Astrocyte of the hippocampus (primary cell): ENCODE measurements around the gene SEMA4G.

ENCODE experiments used
- DNase-seq: peaks from one replicate; pipeline ENCODE4 v3.0.0; 2011; ENCODE audit warnings: low read depth, low spot score

The SEMA4G gene

DNA sequence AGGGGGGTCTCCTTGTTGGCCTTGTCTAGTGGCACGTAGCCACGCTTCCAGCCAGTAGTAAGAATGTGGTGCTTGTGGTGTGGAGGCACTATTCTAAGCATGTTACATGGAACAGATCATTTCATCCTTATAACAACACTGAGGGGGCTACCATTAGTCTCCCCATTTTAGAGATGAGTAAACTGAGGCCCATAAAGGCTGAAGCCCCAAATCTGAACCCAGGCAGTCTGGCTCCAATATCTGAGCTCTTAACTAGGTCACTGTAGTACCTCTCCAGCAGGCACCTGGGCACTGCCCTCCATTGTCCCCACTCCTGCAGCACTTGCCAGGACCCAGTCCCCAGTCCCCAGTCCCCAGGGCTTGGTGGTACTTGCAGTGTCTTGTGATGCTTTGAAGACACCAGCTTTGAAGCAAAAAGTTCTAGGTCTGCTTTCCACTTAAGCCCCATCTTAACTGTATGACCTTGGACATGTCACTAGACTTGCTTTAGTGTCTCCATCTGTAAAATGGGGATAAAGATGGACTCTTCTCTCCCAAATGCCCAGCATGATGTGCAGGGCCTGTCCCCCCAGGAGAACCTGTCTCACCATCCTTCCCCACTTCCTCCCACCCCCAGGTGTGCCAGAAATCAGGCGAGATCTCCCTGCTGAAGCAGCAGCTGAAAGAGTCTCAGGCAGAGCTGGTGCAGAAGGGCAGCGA lies 36.7 kb downstream of the SEMA4G start:
- no peak for DNase-seq

DNA sequence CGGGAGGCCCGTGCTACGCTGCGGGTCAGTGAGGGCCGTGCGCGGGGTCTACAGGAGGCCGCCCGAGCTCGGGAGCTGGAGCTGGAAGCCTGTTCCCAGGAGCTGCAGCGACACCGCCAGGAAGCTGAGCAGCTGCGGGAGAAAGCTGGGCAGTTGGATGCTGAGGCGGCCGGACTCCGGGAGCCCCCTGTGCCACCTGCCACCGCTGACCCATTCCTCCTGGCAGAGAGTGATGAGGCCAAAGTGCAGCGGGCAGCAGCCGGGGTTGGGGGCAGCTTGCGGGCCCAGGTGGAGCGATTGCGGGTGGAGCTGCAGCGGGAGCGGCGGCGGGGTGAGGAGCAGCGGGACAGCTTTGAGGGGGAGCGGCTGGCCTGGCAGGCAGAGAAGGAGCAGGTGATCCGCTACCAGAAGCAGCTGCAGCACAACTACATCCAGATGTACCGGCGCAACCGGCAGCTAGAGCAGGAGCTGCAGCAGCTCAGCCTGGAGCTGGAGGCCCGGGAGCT lies 37.3 kb downstream of the SEMA4G start:
- no peak for DNase-seq

DNA sequence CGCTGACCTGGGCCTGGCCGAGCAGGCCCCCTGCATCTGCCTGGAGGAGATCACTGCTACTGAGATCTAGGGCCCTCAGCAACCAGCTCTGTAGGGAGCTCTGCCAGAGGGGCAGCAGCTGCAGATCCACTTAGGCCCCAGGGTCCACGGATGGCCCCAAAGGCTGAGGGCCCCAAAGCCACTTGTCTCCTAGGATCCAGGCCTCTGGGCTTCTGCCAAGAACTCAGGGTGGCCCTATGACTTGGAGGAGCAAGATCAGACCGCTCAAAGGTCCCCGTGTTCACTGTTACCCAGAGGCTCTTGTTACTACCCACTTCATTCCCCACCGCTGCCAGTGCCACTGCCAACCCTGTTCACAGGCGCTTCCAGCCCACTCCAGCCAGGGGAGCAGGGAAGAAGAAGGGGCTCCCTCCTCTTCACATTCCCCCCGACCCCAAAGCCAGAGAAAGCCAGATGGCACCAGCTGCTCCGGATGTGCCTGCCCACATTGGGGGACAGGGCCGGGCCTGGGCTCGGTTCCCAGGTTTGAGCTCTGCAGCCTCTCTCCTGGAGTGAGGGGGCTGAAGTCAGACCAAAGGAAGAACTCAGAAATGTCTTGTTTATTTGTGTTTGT lies 37.9 kb downstream of the SEMA4G start:
- no peak for DNase-seq

DNA sequence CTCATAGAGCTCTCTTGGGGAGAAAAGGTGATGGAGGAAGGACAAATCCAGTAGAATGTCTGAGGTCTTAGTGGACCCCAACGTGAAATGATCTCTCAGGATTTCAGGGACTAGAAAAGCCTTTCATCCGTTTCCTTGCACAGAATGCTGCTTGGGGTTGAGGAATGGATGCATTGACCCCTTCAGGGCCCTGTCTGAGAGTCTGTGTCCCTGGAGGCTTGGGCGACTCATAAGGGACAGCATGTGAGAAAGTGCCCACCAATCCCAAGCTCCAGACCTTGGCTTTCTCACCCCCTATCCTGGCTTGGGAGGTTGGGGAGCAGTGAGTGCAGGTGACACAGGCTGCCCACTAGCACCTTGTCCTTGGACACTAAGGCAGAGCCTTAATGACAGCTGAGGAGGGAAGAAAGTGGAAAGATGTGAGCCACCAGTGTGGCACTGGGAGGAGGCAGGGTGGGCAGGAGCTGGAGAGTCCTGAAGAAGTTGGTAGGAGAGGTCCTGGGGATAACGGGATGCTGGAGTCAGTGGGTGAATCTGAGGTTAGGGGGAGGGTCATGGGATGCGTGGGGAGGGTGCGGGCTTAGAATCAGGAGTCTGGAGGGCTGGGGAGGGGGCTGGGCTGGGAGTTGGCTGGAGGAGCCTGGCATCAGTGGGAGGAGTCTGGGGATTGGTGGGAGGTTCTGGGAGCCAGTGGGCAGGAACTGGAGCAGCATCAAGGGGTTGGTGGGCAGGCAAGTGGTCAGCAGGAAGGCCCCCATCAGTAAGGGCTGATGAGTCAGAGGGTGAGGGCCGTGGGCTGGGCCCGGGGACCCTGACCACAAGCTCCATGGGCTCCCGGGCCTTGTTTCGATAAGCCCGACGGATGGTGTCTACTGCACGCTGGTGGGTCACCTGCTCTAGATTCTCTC lies 38.9 kb downstream of the SEMA4G start:
- DNase-seq: no peak

DNA sequence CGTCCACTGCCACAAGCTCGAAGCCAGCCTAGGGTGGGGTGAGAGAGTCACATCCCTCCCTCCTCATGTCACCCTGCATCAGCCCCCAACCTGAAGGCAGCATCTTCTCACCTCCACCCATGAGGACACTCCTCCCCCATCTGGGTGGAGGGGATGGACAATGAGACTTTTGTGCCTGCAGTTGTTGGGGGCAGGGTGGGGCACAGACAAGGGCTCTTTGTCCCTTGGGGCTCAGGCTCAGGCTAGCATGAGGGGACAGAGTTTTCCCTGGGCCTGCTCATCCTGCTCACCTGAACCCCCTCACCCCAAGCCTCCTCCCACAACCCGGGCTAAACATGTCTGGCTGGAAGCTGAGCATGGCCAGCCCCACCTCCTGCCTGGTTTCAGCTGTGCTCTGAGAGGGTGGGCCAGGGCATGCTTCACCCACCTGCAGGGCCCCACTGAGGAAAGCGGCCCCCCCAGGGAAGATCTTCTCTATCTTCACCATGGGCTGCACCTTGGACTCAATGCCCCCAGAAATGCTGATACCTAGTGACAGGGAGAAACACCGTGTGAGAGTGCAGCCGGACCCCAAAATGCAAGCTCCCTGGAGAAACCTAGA lies 39.6 kb downstream of the SEMA4G start:
- no peak for DNase-seq

DNA sequence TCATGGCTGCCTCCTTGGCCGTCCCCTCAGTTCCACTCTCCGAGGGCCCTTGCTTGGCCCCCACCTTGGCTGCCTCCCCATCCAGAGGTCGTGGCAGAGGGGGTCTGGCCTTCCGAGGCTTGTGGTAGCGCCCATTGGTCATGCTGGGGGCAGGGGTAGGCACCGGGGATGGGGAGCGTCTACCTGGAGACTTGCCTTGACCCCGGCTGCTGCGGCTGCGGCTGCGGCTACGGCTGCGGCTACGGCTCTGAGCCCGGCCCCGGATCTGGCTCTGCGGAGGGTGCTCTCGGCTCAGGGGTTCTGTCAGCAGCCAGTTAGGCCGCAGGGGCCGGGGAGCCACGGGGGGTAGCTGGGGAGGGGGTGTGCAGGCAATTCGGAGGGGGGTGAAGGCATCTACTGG lies 41.0 kb downstream of the SEMA4G start:
- no peak for DNase-seq

DNA sequence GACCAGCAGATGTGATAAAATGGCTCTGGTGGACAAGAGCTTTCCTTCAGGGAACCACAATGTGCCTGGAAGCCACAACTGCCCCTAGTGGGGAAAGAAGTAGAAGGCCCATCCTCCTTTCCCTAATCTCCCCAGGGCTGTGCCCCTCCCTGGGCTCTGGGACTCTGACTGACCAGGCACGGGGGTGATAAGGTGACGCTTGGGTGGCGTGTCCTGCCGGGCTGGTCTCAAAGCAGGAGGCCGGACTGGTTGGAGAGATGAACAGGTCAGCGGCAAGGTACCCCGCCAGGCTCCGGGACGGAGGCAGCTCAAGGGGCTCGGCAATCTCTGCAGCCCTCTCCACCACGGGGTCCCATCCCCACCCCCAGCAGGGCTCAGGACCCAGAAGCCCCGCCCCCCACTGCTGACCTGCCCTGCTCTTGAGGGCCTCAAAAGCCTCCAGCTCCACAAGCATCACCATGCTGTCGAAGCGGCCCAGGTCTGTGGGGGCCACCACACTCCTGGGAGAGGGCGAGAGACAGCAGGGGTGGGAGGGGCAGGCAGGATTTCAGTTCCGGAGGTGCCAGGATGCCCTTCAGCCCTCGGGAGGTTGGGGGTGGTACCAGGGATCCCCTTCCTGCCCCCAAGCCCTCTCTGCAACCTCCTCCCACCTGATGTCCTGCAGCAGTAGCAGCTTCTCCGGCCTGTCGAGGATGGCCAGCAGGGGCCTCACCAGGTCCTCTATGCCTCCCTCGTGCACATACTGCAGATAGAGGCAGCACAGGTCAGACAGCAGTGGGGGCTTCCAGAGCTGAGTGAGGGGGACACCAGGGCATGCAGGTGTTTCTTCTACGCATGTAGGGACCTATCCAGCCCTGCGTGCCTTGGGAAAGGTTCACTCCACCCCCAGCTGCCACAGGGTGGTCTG lies 42.5 kb downstream of the SEMA4G start:
- peak; percentile 37 for DNase-seq

DNA sequence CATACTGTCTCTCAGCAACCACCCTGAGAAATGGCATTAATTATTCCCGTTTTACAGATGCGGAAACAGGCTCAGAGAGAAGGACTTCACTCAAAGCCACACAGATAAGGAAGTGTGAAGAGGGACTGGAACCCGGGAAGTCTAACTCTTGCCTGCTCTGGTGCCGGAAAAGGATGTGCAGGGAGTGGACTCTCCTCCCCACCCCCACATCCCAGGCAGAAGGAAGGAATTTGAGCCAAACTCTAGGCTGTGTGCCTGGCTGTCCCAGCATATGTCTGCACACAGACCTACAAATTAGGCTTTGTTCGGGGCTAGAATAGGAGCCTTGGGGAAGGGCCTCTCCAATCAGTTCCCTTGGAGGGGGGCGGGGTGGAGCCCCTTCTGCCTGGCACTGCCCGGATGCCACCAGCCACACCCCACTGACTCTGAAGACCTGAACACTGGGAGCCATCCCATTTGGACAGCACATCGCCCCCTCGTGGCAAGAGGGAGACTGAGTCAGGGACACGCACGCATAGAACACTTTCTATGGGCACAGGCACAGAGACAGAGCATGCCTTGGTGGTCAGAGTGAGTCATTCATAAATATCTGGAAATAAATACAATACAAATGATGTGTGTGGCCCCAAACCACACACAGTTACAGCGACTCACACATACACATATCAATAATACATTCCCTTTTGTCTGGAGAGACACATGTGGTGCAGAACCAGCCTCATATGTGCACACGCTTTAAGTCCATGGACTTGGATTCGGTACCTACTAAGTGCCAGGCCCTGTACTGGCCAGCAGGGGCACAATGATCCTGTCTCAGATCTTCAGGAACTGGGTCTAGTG lies 43.4 kb downstream of the SEMA4G start:
- DNase-seq: peak; percentile 96

DNA sequence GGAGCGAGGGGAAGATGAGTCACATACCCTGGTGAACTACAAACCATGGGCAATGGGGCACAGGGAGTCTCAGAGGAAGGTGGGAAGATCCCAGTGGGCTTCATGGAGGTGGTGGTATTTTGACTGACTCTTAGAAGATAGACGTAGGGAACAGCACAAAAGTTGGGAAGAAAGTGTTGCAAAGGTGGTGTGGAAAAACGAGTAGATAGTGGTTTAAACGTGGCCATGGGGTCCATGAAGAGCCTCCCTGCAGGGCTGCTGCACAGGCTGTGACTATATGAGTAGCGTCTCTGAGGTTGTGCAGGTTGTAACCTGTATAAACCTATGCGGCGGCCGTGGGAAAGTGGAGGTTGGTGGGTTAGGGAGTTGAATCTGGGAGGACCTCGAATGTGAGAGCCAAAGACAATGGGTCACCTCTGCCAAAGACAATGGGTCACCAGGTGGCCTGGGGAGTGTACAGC lies 44.1 kb downstream of the SEMA4G start:
- DNase-seq: no peak

DNA sequence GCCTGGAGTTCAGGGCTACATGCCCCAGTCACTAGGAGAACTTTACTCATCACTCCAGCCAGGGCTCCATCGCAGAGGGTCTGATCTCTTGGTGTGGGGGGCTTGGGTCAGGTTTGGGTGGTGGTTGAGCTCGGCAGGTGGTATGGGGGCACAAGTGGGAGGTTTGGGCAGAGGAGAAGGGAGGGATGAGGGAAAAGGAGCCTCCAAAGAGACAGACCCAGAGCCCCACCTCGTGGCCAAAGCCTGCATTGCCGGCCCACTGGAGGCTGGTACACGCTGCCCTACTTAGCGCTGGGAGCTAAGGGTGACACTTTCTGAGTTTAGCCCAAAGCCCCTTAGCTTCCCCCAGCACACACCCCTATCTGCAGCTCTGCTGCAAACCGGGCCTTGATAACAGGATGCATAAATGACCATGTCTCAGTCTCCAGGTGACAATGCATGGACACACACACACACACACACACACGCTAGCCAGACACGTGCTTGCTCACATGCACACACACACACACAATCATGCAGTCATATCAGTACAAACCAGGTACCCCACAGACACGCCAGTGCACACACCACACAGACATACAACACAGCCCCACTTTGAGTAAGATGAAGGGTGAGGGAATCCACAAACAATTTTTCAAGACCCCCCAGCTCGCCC lies 45.1 kb downstream of the SEMA4G start:
- peak; percentile 85 for DNase-seq

DNA sequence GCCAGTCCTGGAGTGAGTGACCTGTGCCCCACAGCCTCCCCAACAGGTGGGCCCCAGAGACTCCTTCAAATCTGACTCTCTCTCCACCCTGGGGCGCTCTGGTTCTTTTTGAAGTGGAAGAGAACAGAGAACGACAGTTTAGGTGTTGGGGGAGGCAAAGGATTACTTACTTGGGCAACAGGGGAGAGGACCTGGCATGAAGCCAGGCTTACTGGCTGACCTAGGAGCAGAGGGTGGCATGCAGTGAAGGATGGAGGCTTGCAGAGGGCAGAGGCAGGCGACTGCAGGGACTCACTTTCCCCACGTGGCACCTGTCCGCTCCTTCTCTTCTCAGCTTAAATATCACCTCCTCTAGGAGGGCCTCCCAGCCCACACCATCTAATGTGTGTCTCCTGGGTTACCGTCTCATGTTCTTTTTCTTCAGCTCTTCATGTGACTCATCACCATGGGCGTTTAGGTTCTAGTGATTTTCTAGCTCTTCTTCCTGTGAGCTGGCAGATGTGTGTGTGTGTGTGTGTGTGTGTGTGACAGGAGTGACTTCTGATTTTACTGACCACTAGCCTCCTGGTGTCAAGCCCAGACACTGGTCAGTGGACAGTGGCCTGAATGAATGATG lies 45.8 kb downstream of the SEMA4G start:
- peak; percentile 63 for DNase-seq

DNA sequence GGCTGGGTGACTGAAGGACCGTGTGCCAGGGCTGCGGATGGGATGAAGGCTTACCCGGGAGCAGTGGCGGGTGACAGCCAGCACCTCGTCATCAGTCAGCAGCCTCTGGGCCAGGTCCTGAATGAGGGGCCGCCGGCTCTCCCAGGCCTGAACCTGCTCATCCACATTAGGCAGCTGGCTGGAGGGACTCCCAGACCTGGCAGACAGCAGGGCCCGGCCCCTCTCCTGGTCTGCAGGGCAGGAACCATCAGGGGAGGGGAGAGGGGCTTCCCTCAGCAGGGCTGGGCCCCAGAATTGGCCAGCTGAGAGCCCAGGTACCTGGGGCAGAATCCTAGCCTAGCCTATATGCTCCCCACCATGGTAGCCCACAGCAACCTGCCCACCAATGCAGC lies 46.3 kb downstream of the SEMA4G start:
- no peak for DNase-seq

DNA sequence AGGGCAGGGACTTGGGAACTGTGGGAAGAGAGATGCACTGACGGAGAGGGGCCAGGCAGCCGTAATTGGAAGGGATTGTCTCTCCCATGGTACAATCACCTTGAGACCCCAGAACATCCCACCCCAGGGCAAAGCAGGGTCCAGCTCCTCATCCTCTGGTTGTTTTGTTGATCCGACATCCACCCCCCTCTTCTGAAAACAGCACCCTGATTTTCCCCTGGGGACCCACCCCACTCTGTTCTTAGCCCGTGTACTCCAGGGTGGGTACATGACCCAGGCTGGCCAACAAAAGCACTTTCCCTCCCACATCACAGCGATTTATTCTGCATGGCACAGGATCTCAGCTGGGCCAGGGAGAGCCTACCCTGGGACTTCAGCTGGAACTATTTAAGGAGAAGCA lies 47.5 kb downstream of the SEMA4G start:
- DNase-seq: no peak

DNA sequence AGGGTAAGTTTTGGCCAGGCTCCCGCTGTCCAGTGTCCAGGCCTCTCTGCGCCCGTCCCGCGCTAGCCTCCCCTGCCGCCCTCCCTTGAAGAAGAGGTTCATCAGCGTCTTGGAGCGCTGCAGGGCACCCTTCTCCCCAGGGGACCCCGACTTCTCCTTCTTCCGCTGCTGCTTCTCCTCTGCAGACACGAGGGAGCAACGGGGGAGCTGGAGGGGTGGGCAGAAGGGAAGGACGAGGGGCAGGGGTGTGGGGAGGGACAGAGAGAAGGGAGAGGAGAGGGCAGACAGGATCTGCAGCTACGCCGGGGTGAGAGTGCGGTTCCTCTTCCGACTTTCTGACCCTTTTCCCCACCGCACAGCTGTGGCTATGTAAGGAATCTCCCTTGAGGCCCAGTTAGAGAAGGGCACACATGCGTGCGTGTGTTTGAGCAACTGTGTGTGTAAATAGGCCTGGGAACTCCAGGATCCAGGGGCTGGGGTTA lies 48.9 kb downstream of the SEMA4G start:
- no peak for DNase-seq

DNA sequence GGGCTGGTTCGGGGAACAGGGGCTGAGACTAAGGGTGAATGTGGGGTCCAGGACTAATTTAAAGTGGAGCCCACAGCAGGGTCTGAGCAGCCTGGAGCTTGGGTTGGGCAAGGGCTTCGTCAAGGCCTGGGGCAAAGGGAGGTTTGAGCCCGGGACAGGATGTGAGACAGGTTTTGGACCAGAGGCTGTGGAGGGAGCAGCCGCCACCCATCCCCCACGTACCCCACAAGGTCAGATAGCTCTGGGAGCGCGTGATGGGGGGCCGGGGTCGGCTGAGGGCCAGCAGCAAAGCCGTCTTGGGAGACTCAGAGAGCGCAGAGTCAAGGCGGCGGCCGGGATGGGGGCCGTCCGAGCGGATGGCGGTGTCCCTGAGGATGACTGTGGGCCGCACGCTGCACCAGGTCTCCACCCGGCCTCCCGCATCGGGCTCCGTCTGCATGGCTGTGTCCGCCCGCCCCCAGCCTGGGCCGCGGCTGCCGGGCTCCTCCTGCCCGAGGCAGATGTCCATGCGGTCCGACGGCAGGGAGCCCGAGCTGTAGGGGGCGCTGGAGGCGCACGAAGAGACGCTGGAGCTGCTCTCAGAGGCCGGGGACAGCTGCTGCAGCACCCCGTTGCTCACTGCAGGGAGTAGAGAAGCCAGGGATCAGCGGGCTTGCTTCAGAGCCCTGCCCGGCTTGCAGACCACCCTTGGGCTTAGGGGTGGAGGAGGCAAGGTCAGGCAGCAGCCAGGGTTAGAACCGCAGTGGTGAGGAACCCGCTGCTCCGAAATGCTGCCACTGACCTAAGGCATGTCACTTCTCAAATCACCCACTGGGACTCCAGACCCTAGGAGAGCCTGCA lies 49.5 kb downstream of the SEMA4G start:
- peak; percentile 93 for DNase-seq
